ENCODE results near the gene ENDOV. TPM values are rescaled to one million over a fixed set of nuclear protein-coding genes. Genes with fewer than 3 reads are reported as not detected.

The ENDOV gene
- total and polyA plus RNA-seq, 2 donors (not counting 3 experiments of a cell fraction or from before 2014, with no cell fraction given): 20.4 to 25.9 TPM

GRCh38 chr17:80444644-80444979 is 29.6 kb downstream of the ENDOV start:
- CTCF ChIA-PET: no interaction called here
- dilution Hi-C loops (cut with MboI; ENCODE audit: extremely low pct_ligation_motif_present, low sequenced_read_pairs): no loop called here

More at GRCh38 chr17:80444644-80444979, 29.6 kb downstream of the ENDOV start:
- intact Hi-C loops (cut with micrococcal nuclease): no loop called here
- H2AFZ ChIP-seq (ENCODE audit: low read depth, low read length): no peak overlapping the region
- H3K9me1 ChIP-seq (replicated peaks; ENCODE audit: control insufficient read depth, extremely low read depth, insufficient read depth, low read length): no peaks in the 10 kb centered on the region
- no peak for FAIRE-seq
- no peak overlapping the region for H3K4me3 ChIP-seq (replicated peaks in 1 of 3; ENCODE audit: insufficient read depth in 1 of 3, low read depth in 1 of 3, low read length in 3 of 3)
- H3K4me2 ChIP-seq (ENCODE audit: insufficient read depth, low read length): no peak overlapping the region
- no peak for DNase-seq (ENCODE audit: low read depth, low spot score)
- H3K27ac ChIP-seq (ENCODE audit: insufficient read depth, low read depth, low read length): no peak overlapping the region
- BruUV-seq (replicated peaks): no TSS peak
- TF ChIP-seq POLR2A (IDR thresholded peaks at IDR 0.05; ENCODE audit: low read depth, low read length) (no peak), POLR2AphosphoS5 (IDR thresholded peaks at IDR 0.05; ENCODE audit: insufficient read depth, low read depth, low read length) (no peak), FOS (IDR thresholded peaks at IDR 0.05; ENCODE audit: borderline replicate concordance, insufficient read depth, low read length) (no peak), JUN (IDR thresholded peaks at IDR 0.05; ENCODE audit: borderline replicate concordance, insufficient read depth, insufficient read length, low read depth) (no peak), MAX (IDR thresholded peaks at IDR 0.05; ENCODE audit: insufficient read depth, insufficient read length) (no peak), GATA2 (IDR thresholded peaks at IDR 0.05; ENCODE audit: insufficient read depth, insufficient read length, low read depth, low read length) (no peak), MYC (IDR thresholded peaks at IDR 0.05; ENCODE audit: low read depth, low read length) (no peak), EZH2 (IDR thresholded peaks at IDR 0.05; ENCODE audit: borderline replicate concordance, low read depth, low read length, severe bottlenecking) (no peak)
- TF ChIP-seq, protein P1, sequence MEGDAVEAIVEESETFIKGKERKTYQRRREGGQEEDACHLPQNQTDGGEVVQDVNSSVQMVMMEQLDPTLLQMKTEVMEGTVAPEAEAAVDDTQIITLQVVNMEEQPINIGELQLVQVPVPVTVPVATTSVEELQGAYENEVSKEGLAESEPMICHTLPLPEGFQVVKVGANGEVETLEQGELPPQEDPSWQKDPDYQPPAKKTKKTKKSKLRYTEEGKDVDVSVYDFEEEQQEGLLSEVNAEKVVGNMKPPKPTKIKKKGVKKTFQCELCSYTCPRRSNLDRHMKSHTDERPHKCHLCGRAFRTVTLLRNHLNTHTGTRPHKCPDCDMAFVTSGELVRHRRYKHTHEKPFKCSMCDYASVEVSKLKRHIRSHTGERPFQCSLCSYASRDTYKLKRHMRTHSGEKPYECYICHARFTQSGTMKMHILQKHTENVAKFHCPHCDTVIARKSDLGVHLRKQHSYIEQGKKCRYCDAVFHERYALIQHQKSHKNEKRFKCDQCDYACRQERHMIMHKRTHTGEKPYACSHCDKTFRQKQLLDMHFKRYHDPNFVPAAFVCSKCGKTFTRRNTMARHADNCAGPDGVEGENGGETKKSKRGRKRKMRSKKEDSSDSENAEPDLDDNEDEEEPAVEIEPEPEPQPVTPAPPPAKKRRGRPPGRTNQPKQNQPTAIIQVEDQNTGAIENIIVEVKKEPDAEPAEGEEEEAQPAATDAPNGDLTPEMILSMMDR (IDR thresholded peaks at IDR 0.05; ENCODE audit: extremely low read depth in 1 of 2, insufficient read depth in 1 of 2, low read depth in 1 of 2, low read length in 2 of 2): no peak
- POLR2A ChIA-PET: no interaction called here
- no peaks in the 10 kb centered on the region for H4K20me1 ChIP-seq (replicated peaks; ENCODE audit: control insufficient read depth, extremely low read depth, insufficient read depth, low read length)
- no peaks in the 10 kb centered on the region for H3K79me2 ChIP-seq (ENCODE audit: control insufficient read depth, insufficient read depth, low read length)
- no peaks in the 10 kb centered on the region for H3K9me3 ChIP-seq (replicated peaks; ENCODE audit: control insufficient read depth, insufficient read depth, low read length)
- H3K9ac ChIP-seq (replicated peaks; ENCODE audit: extremely low read depth, insufficient read depth, low read length): no peak overlapping the region
- no peaks in the 10 kb centered on the region for H3K36me3 ChIP-seq (ENCODE audit: control insufficient read depth in 2 of 2, extremely low read depth in 1 of 2, insufficient read depth in 2 of 2, low read length in 2 of 2)
- no peaks in the 10 kb centered on the region for H3K27me3 ChIP-seq (ENCODE audit: control insufficient read depth in 2 of 2, insufficient read depth in 2 of 2, low read length in 2 of 2)
- no peaks in the 10 kb centered on the region for H3K4me1 ChIP-seq (ENCODE audit: control insufficient read depth, extremely low read depth, insufficient read depth, low read length)

All from endothelial cell of umbilical vein (primary cell).